Peyer's patch (tissue), 4 donors: ENCODE measurements around the gene SPIN1.

Experiments
- CTCF ChIP-seq, 6 experiments: fragments of 450-650 bp in 4 of 6; fragments of 200-600 bp in 2 of 6; sonication (generic) in 1 of 6; IDR thresholded peaks; one replicate each; pipeline ENCODE4 v1.5.1; 2017 to 2019; ENCODE audit warnings: antibody characterized with exemption in 6 of 6, mild to moderate bottlenecking in 3 of 6, moderate library complexity in 1 of 6
- POLR2A ChIP-seq, 2 donors: fragments of 450-650 bp; IDR thresholded peaks; one replicate each; pipeline ENCODE4 v1.5.1; 2017; ENCODE audit warnings: antibody characterized with exemption in 2 of 2, mild to moderate bottlenecking in 2 of 2, moderate library complexity in 2 of 2

- TF ChIP-seq POLR2A (IDR thresholded peaks at IDR 0.05) = no peak
- TF ChIP-seq CTCF (IDR thresholded peaks at IDR 0.05) = no peak
Measured at GRCh38 chr9:88451160-88451559, 62.9 kb downstream of the SPIN1 start.
